Activated CD4-positive, alpha-beta T cell treated with anti-CD3 and anti-CD28 coated beads for 36 hours (primary cell): ENCODE data around the gene ZBTB46. TPM values are rescaled to one million over a fixed set of nuclear protein-coding genes. Genes with fewer than 3 reads are reported as not detected.

Experiments used
- ATAC-seq: fragments of 200-7000 bp; cut with Tn5 transposase; one replicate; pipeline ENCODE4 v1.10.0; 2021; ENCODE audit warnings: mild to moderate bottlenecking, moderate library complexity
- CTCF ChIA-PET: fragments of 350-600 bp; sonication (Branson Sonifier 250); formaldehyde crosslinking; loops from one replicate; lab custom pipeline; 2021; ENCODE audit warnings: antibody characterized with exemption; lab: Charles Lee
- POLR2A ChIA-PET: fragments of 350-600 bp; sonication (Branson Sonifier 250); formaldehyde crosslinking; loops from one replicate; lab custom pipeline; 2021; ENCODE audit warnings: antibody characterized with exemption, inconsistent platforms; lab: Charles Lee
- DNase-seq: peaks from one replicate; pipeline ENCODE4 v3.0.0-alpha.2; 2020
- H3K27ac Mint-ChIP-seq: one replicate; pipeline ENCODE4 v1.8.0; 2021; ENCODE audit warnings: mixed read lengths
- H3K27me3 Mint-ChIP-seq: one replicate; pipeline ENCODE4 v1.8.0; 2021; ENCODE audit warnings: mixed read lengths
- H3K36me3 Mint-ChIP-seq: one replicate; pipeline ENCODE4 v1.8.0; 2021; ENCODE audit warnings: low read depth, mixed read lengths
- H3K4me1 Mint-ChIP-seq: one replicate; pipeline ENCODE4 v1.8.0; 2021; ENCODE audit warnings: mixed read lengths
- H3K4me3 Mint-ChIP-seq: one replicate; pipeline ENCODE4 v1.8.0; 2021; ENCODE audit warnings: mild to moderate bottlenecking, moderate library complexity, mixed read lengths
- H3K9me3 Mint-ChIP-seq: one replicate; pipeline ENCODE4 v1.8.0; 2021; ENCODE audit warnings: low read depth, mixed read lengths
- intact Hi-C, 2 experiments: fragments of 100-400 bp; cut with DNase I in 1 of 2; cut with micrococcal nuclease in 1 of 2; formaldehyde crosslinking; loops; one replicate each; pipeline versions ENCODE4 v1.14.2 to v1.15.1; 2022 to 2024; cut with DNase I, micrococcal nuclease
- total RNA-seq, 2 experiments: library from RNA; stranded (reverse); gene quantifications; one replicate each; pipeline ENCODE4 v1.2.3, GENCODE V29; 2021

ZBTB46 gene
- total RNA-seq, 2 experiments from 2014 or later, result 0.88 to 1.3 TPM

GRCh38 chr20:63741676-63742380 is 89.2 kb downstream of the ZBTB46 start:
- CTCF ChIA-PET, result interaction anchor here (0.5 to 1.6 kb wide), 4 partner anchors 14 to 204 kb away, joined by 3 to 5 read pairs (median 4); partner anchors contain the start of gene PTK6
- H3K9me3 Mint-ChIP-seq, result no peaks in the 10 kb centered on the region
- DNase-seq, result no peak
- intact Hi-C loops, result loop anchor here (2.0 to 5.0 kb wide), 2 partner anchors 35 to 83 kb away; partner anchors contain the start of genes ARFRP1 (in 1 of the 2), RTEL1 (in 1 of the 2) and ZGPAT (in 1 of the 2)
- ATAC-seq, result no peak
- peak overlapping the region; percentile 33 for H3K4me3 Mint-ChIP-seq
- POLR2A ChIA-PET, result interaction anchor here (0.6 kb wide), 1 partner anchor 28 kb away, joined by 3 read pairs; no protein-coding TSS in a partner anchor
- no peak overlapping the region for H3K27ac Mint-ChIP-seq
- peaks cover 4% of the 10 kb centered on the region for H3K4me1 Mint-ChIP-seq
- H3K36me3 Mint-ChIP-seq, result peaks cover 2% of the 10 kb centered on the region
- H3K27me3 Mint-ChIP-seq, result no peaks in the 10 kb centered on the region

- CTCF ChIA-PET, result interaction anchor here (1.2 to 1.6 kb wide), 4 partner anchors 14 to 232 kb away, joined by 3 to 5 read pairs (median 4); partner anchors contain the start of gene PTK6
Observed at GRCh38 chr20:63741354-63741675, 89.7 kb downstream of the ZBTB46 start.

DNA sequence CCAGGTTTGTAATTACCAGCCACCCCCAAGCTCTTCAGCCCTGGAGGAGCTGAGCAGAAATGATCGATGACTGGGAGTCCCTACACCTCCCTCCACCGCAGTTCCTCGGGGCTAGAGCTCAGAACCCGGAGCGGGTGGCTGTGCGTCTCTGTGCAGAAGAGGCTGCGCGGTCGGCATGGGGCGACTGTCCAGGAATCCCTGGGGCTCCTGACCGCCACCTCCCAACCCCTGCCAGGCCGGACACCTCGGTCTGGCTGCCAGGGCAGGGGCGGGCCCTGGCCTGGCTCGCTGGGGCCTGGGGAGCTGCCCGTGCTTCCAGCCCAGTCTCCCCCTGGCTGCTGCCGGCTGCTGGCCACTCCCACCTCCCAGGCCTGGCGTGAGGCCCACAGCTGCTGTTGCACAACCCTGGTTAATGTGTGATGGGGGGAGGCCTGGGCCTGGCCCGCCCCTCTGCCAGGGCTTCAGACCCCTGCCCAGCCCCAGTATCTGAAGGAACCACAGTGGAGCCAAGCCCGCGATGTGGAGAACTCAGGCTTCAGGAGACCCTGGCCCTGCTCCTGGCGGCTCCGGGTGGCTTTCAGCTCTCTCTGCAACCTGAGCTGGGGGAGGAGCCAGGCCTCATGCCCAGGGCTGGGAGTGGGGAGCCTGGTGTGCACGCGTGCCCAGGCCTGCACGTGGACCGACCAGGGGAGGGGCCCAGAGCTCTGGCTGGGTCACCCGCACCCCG is 90.3 kb downstream of the ZBTB46 start:
- no peaks in the 10 kb centered on the region for H3K27me3 Mint-ChIP-seq
- H3K27ac Mint-ChIP-seq, result no peak overlapping the region
- H3K4me1 Mint-ChIP-seq, result peaks cover 15% of the 10 kb centered on the region
- no peaks in the 10 kb centered on the region for H3K9me3 Mint-ChIP-seq
- ChIA-PET POLR2A (interaction anchor here (0.6 kb wide), 1 partner anchor 27 kb away, joined by 3 read pairs; no protein-coding TSS in a partner anchor), CTCF (interaction anchor here (0.6 to 1.6 kb wide), 6 partner anchors 13 to 233 kb away, joined by 3 to 5 read pairs (median 3); partner anchors contain the start of gene PTK6)
- H3K36me3 Mint-ChIP-seq, result peaks cover 2% of the 10 kb centered on the region
- peak; percentile 60 for DNase-seq
- intact Hi-C loops, result loop anchor here (1.0 to 5.0 kb wide), 3 partner anchors 33 to 82 kb away; partner anchors contain the start of genes ARFRP1 (in 2 of the 2), RTEL1 (in 1 of the 2) and ZGPAT (in 1 of the 2)
- peak; percentile 20 for ATAC-seq
- peak overlapping the region; percentile 33 for H3K4me3 Mint-ChIP-seq

More at GRCh38 chr20:63741354-63741675, 89.7 kb downstream of the ZBTB46 start:
- H3K36me3 Mint-ChIP-seq, result peaks cover 2% of the 10 kb centered on the region
- peaks cover 9% of the 10 kb centered on the region for H3K4me1 Mint-ChIP-seq
- no peaks in the 10 kb centered on the region for H3K9me3 Mint-ChIP-seq
- DNase-seq (no peak), ATAC-seq (no peak)
- H3K4me3 Mint-ChIP-seq, result peak overlapping the region; percentile 33
- intact Hi-C loops, result loop anchor here (2.0 to 5.0 kb wide), 2 partner anchors 34 to 83 kb away; partner anchors contain the start of genes ARFRP1 (in 1 of the 2), RTEL1 (in 1 of the 2) and ZGPAT (in 1 of the 2)
- H3K27ac Mint-ChIP-seq, result no peak overlapping the region
- no peaks in the 10 kb centered on the region for H3K27me3 Mint-ChIP-seq
- POLR2A ChIA-PET, result interaction anchor here (0.6 kb wide), 1 partner anchor 28 kb away, joined by 3 read pairs; no protein-coding TSS in a partner anchor

DNA sequence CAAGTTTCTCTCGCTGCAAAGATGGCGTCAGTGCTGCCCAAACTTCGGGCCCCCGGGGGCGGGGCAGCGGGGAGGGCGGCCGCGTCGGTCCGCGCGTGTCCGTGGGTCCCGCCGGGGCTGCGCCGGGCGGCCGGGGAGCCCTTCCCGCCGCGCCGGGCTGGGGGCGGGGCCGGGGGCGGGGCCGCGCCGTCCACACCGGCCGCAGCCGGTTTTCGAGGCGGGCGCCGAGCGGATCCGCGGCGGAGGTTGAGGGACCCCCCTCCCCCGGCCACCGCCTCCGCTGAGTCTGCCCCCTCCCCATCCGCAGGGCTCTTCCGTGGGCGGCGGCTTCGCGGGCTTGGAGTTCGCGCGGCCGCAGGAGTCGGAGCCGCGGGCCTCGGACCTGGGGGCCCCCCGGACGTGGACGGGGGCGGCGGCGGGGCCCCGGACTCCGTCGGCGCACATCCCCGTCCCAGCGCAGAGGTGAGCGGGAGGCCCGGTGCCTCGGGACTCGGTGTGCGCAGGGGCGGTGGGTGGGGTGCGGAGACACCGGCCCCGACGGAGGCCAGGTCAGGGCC is 90.9 kb downstream of the ZBTB46 start:
- POLR2A ChIA-PET, result no interaction called here
- peaks cover 4% of the 10 kb centered on the region for H3K36me3 Mint-ChIP-seq
- H3K27ac Mint-ChIP-seq, result no peak overlapping the region
- intact Hi-C loops, result loop anchor here (1.0 to 5.0 kb wide), 3 partner anchors 33 to 81 kb away; partner anchors contain the start of genes ARFRP1 (in 2 of the 2), RTEL1 (in 1 of the 2) and ZGPAT (in 1 of the 2)
- ATAC-seq, result peak; percentile 3
- H3K27me3 Mint-ChIP-seq, result no peaks in the 10 kb centered on the region
- H3K9me3 Mint-ChIP-seq, result no peaks in the 10 kb centered on the region
- H3K4me1 Mint-ChIP-seq, result peaks cover 19% of the 10 kb centered on the region
- CTCF ChIA-PET, result interaction anchor here (0.6 to 1.6 kb wide), 6 partner anchors 13 to 234 kb away, joined by 3 to 5 read pairs (median 3); partner anchors contain the start of gene PTK6
- H3K4me3 Mint-ChIP-seq, result peak overlapping the region; percentile 33
- DNase-seq, result peak; percentile 63

GRCh38 chr20:63739130-63740069 is 91.7 kb downstream of the ZBTB46 start, which contains the start of gene SLC2A4RG:
SLC2A4RG (plus strand) TSS chr20:63739776; CDS start chr20:63739913, 137 bp downstream.
- Mint-ChIP-seq H3K4me3 (peak within 1 kb of the TSS; percentile 33), H3K36me3 (peaks cover 4% of the 10 kb centered on the region), H3K27me3 (no peaks in the 10 kb centered on the region), H3K27ac (no peak within 1 kb of the TSS), H3K4me1 (peaks cover 19% of the 10 kb centered on the region), H3K9me3 (no peaks in the 10 kb centered on the region)
- intact Hi-C loops, result loop anchor here (1.0 to 10.0 kb wide), 9 partner anchors 32 to 298 kb away; partner anchors contain the start of genes ARFRP1 (in 2 of the 2), C20orf204 (in 1 of the 2), RTEL1 (in 1 of the 2) and SAMD10 (in 1 of the 2)
- ChIA-PET CTCF (no interaction called here), POLR2A (no interaction called here)
- DNase-seq (peak; percentile 79), ATAC-seq (peak; percentile 58)

DNA sequence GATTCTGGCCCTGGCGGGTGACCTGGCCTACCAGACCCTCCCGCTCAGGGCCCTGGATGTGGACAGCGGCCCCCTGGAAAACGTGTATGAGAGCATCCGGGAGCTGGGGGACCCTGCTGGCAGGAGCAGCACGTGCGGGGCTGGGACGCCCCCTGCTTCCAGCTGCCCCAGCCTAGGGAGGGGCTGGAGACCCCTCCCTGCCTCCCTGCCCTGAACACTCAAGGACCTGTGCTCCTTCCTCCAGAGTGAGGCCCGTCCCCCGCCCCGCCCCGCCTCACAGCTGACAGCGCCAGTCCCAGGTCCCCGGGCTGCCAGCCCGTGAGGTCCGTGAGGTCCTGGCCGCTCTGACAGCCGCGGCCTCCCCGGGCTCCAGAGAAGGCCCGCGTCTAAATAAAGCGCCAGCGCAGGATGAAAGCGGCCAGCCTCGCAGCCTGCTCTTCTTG is 92.4 kb downstream of the ZBTB46 start:
- Mint-ChIP-seq H3K27me3 (no peaks in the 10 kb centered on the region), H3K4me3 (no peak overlapping the region), H3K9me3 (no peaks in the 10 kb centered on the region), H3K36me3 (peaks cover 8% of the 10 kb centered on the region), H3K27ac (no peak overlapping the region), H3K4me1 (peaks cover 21% of the 10 kb centered on the region)
- POLR2A ChIA-PET, result no interaction called here
- ATAC-seq, result no peak
- CTCF ChIA-PET, result no interaction called here
- intact Hi-C loops, result loop anchor here (1.0 to 10.0 kb wide), 6 partner anchors 41 to 299 kb away; partner anchors contain the start of genes C20orf204 (in 1 of the 2), SAMD10 (in 1 of the 2) and TNFRSF6B (in 1 of the 2)
- DNase-seq, result peak; percentile 61

DNA sequence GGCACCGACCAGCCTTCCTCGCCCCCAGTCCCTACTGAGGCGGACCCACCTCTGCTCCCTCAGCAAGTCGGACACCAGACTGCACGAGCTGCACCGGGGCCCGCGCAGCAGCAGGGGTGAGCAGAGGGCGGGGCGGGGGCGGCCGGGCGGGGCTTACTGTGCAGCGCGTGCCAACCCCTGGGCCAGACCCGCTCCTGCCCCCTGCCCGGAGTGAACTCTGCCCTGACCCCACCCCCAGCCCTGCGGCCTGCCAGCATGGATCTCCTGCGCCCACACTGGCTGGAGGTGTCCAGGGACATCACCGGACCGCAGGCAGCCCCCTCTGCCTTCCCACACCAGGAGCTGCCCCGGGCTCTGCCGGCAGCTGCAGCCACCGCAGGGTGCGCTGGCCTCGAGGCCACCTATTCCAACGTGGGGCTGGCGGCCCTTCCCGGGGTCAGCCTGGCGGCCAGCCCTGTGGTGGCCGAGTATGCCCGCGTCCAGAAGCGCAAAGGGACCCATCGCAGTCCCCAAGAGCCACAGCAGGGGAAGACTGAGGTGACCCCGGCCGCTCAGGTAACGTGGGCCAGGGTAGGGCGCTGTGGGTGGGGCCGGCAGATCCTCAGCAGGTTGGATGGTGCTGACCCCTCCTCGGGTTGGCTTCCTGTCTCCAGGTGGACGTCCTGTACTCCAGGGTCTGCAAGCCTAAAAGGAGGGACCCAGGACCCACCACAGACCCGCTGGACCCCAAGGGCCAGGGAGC is 92.9 kb downstream of the ZBTB46 start:
- Mint-ChIP-seq H3K27me3 (no peaks in the 10 kb centered on the region), H3K9me3 (no peaks in the 10 kb centered on the region), H3K4me3 (no peak overlapping the region), H3K4me1 (peaks cover 21% of the 10 kb centered on the region), H3K36me3 (peaks cover 11% of the 10 kb centered on the region), H3K27ac (no peak overlapping the region)
- DNase-seq (peak; percentile 57), ATAC-seq (peak; percentile 7)
- ChIA-PET POLR2A (no interaction called here), CTCF (interaction anchor here (0.5 to 1.3 kb wide), 2 partner anchors 80 to 85 kb away, joined by 3 read pairs; partner anchors contain the start of genes RTEL1 and STMN3)
- intact Hi-C loops, result loop anchor here (1.0 to 10.0 kb wide), 6 partner anchors 41 to 299 kb away; partner anchors contain the start of genes C20orf204 (in 1 of the 2), SAMD10 (in 1 of the 2) and TNFRSF6B (in 1 of the 2)

- Mint-ChIP-seq H3K36me3 (peaks cover 11% of the 10 kb centered on the region), H3K4me1 (peaks cover 21% of the 10 kb centered on the region), H3K27ac (no peak overlapping the region), H3K27me3 (no peaks in the 10 kb centered on the region), H3K9me3 (no peaks in the 10 kb centered on the region), H3K4me3 (peak overlapping the region; percentile 54)
- ATAC-seq (peak; percentile 2), DNase-seq (no peak)
- intact Hi-C loops, result loop anchor here (1.0 to 10.0 kb wide), 6 partner anchors 40 to 300 kb away; partner anchors contain the start of genes C20orf204 (in 1 of the 2), SAMD10 (in 1 of the 2) and TNFRSF6B (in 1 of the 2)
- ChIA-PET POLR2A (interaction anchor here (0.5 kb wide), 1 partner anchor 11 kb away, joined by 3 read pairs; no protein-coding TSS in a partner anchor), CTCF (interaction anchor here (0.5 to 1.3 kb wide), 2 partner anchors 80 to 84 kb away, joined by 3 read pairs; partner anchors contain the start of genes RTEL1 and STMN3)
Observed at GRCh38 chr20:63737695-63737944, 93.4 kb downstream of the ZBTB46 start.
